RWPE1 (cell line): ENCODE data around the gene ALKBH8.

Experiments
- CTCF ChIA-PET: fragments of 350-600 bp; sonication (Branson Sonifier 250); formaldehyde crosslinking; extraction: SDS; loops from one replicate; lab custom pipeline; 2021; lab: Yijun Ruan, JAX
- POLR2A ChIA-PET: fragments of 400-600 bp; formaldehyde crosslinking; extraction: SDS; loops from one replicate; lab custom pipeline; 2020; ENCODE audit warnings: antibody characterized with exemption; ENCODE audit not compliant: low non-redundant PET; lab: Yijun Ruan, JAX
- DNase-seq: peaks from one replicate; pipeline ENCODE4 v3.0.0; 2012; ENCODE audit warnings: low spot score
- H3K27ac ChIP-seq: fragments of 450-650 bp; 2 replicates; pipeline ENCODE4 v1.5.1; 2017
- CTCF ChIP-seq: fragments of 450-650 bp; conservative IDR thresholded peaks from 2 replicates; pipeline ENCODE4 v1.5.1; 2017; ENCODE audit warnings: low read depth, mild to moderate bottlenecking

Gene ALKBH8

GRCh38 chr11:107565219-107565937 lies at the start of gene ALKBH8:
TSS of gene ALKBH8 (minus strand) at chr11:107565735. CDS start at chr11:107560893, 4,842 bp downstream.
- H3K27ac ChIP-seq, result peak within 1 kb of the TSS; percentile 89
- DNase-seq, result peak; percentile 69
- POLR2A ChIA-PET, result no interaction called here

GRCh38 chr11:107612445-107612844 lies 46.9 kb upstream of the ALKBH8 start:
- DNase-seq, result no peak
- CTCF ChIA-PET, result no interaction called here
- H3K27ac ChIP-seq, result no peak overlapping the region
- TF ChIP-seq CTCF, result no peak
- POLR2A ChIA-PET, result no interaction called here

More at GRCh38 chr11:107565219-107565937, at the start of gene ALKBH8:
- TF ChIP-seq CTCF, result no peak
- CTCF ChIA-PET, result interaction anchor here (0.6 kb wide), 2 partner anchors 120 to 194 kb away, joined by 3 to 5 read pairs; no protein-coding TSS in a partner anchor

GRCh38 chr11:107609400-107610218 lies 44.1 kb upstream of the ALKBH8 start:
- POLR2A ChIA-PET, result no interaction called here
- DNase-seq, result no peak
- CTCF ChIA-PET, result interaction anchor here (0.6 to 0.7 kb wide), 2 partner anchors 18 to 43 kb away, joined by 3 read pairs; no protein-coding TSS in a partner anchor
- TF ChIP-seq CTCF, result no peak
- H3K27ac ChIP-seq, result no peak overlapping the region

GRCh38 chr11:107608809-107609208 lies 43.3 kb upstream of the ALKBH8 start:
- ChIA-PET CTCF (interaction anchor here (0.6 to 0.7 kb wide), 2 partner anchors 17 to 42 kb away, joined by 3 read pairs; no protein-coding TSS in a partner anchor), POLR2A (no interaction called here)
- TF ChIP-seq CTCF, result no peak
- no peak overlapping the region for H3K27ac ChIP-seq
- no peak for DNase-seq

- no peak for TF ChIP-seq CTCF
- CTCF ChIA-PET, result interaction anchor here (0.7 to 1.1 kb wide), 2 partner anchors 9 to 165 kb away, joined by 3 to 5 read pairs; no protein-coding TSS in a partner anchor
Measured at GRCh38 chr11:107606141-107606540, 40.6 kb upstream of the ALKBH8 start.

More at GRCh38 chr11:107606141-107606540, 40.6 kb upstream of the ALKBH8 start:
- H3K27ac ChIP-seq, result no peak overlapping the region
- no peak for DNase-seq
- POLR2A ChIA-PET, result no interaction called here
